Left colon (tissue), 2 donors: ENCODE data around the gene DLGAP4. TPM values are rescaled to one million over a fixed set of nuclear protein-coding genes. Genes with fewer than 3 reads are reported as not detected.
A peak's percentile ranks its signal among the peaks of the same experiment; 100 is the strongest.

Experiments
- ATAC-seq: fragments of 200-7000 bp; cut with Tn5 transposase; one replicate; pipeline ENCODE4 v1.9.1; 2020; ENCODE audit warnings: mild to moderate bottlenecking, moderate library complexity
- DNase-seq, 2 donors: peaks; one replicate each; pipeline ENCODE4 v3.0.0-alpha.2; 2020
- intact Hi-C, 2 donors: fragments of 100-400 bp; cut with DNase I in 1 of 2; cut with micrococcal nuclease in 1 of 2; formaldehyde crosslinking; loops; one replicate each; pipeline versions ENCODE4 v1.11.2 to v1.14.0; 2022; cut with DNase I, micrococcal nuclease
- total RNA-seq, 2 donors: library from RNA; stranded (reverse); fragmentation: NEBNext Ultra II Directional; extraction: Animal tissue kit (Norgen Biotek cat#: 25700); gene quantifications; one replicate each; pipeline ENCODE4 v1.2.1, GENCODE V29; 2021
- donor health status: DM: no; HTN: no; CAD: no.
- donor health status: DM: yes; HTN: yes; CAD: no.

The DLGAP4 gene
- total RNA-seq, 2 donors from 2014 or later = 39.2 to 47.4 TPM

DNA sequence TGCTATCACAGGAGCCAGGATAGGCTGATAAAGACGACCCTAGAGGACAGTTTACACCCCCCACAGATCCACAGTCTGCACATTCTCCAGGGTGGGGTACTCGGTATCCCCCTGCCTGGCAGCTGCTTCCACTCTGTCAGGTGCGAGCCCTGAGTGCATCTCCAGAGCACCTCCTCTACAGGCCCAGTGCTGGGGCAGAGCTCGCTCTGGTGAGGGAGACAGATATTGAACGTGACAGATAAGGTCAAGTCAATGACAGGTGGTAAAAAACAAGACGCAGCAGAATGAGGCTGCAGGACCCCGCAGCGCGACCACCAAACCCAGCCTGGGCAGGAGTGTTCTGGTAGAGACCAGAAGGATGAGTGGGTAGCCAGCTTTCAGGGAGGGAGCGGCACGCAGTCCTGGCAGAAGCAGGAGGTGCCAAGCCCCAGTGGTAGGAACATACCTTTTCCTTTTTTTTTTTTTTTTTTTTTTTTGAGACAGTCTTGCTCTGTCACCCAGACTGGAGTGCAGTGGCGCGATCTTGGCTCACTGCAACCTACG, 222.8 kb downstream of the DLGAP4 start:
- intact Hi-C loops = no loop called here

DNA sequence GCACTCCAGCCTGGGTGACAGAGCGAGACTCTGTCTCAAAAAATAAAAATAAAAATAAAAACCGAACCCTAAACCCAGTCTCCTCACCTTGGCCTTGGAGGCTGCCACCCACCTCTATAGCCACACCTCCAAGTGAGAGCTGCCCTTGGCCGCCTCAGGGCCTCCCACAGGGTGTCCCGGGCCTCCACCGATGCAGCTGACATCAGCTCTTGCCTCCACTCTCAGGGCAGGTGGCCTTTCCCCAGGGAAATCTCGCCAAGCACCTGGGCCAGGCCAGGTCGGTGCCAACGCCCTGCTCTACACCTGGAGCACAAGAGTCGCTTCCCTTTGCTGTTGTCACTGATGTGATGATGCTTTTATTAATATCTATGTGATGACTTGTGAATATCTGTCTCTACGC, 226.2 kb downstream of the DLGAP4 start:
- intact Hi-C loops = no loop called here
- DNase-seq (no peak), ATAC-seq (peak; percentile 18)

More for the DNA sequence above, 222.8 kb downstream of the DLGAP4 start:
- ATAC-seq (peak; percentile 26), DNase-seq (no peak)

DNA sequence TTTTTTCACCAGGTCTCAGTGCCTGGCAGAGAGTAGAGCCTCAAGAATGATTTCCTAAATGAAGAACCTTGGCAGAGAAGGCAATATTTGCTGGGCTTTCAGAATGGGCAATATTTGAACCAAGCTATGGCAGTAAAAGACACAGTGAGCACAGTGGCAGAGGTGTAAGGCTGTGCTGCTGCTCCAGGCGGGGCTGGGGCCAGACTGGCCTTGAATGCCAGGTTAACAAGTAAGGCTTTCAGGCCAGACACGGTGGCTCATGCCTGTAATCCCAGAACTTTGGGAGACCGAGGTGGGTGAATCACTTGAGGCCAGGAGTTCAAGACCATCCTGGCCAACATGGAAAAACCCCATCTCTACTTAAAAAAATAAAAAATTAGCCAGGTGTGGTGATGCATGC, 226.7 kb downstream of the DLGAP4 start:
- ATAC-seq (no peak), DNase-seq (no peak)
- intact Hi-C loops = no loop called here

GRCh38 chr20:36538026-36538722, 232.0 kb downstream of the DLGAP4 start:
- no peak for ATAC-seq
- intact Hi-C loops = no loop called here
- no peak for DNase-seq

DNA sequence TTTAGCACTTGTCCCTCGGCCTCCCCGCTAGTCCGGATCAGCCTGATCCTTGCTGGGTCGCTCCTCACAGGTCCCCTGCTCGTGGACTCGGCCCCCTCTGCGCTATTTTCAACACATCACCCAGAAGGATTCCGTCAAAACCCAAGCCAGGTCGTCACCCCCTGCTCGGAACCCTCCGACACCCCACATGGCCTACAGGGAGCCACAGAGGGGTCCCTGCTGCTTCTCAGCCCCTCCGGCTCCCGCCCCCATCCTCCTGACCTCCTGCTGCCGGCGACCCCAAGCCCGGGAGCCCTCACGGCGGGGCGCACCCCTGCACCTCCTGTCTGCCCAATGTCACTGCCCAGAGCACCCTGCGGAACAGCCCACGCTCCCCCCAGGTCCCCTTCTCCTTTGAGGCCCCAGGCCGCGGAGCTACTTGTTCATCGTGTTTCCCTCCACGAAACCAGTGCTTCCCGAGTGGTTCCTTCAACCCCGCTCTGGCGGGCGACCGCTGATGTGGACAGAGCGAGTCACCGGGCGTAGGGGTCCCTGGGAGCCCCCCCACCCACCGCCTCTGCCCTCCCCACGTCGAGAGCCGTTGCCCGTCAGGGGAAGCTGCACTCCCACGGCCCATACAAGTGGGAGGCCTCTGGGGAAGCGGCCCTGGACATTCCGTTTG, 234.5 kb downstream of the DLGAP4 start:
- ATAC-seq (no peak), DNase-seq (no peak)
- intact Hi-C loops = no loop called here

DNA sequence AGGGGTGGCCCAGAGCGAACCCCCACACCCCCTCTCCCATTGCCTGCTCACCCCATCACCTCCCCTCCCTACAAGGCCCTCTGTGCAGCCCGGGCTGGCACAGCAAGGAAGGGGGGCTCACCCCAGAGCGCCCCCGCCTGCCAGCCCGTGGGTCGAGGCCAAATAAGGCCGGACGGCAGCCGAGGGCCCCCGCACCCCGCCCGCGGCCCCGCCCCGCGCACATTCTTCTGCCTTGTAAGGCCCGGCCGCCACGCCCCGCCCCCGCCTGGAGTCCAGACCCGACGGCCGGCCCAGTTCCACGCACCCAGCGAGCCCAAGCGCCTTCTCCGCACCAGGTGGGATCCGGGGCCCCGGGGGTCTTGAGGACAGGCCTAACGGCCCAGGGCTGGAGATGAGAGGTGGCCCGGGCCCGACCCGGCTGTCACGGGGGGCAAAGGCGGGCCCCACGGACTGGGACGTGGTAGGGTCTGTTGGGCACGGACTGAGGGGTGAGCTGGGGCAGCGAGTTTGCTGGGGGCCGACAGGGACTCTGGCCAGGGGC, 235.2 kb downstream of the DLGAP4 start, which contains the start of gene MYL9:
Gene MYL9, plus strand, starts transcription at position 293 of the 541 bp plus-strand sequence. CDS start 3,366 bp downstream, outside the sequence.
- intact Hi-C loops = no loop called here
- DNase-seq (peak; percentile 84 to 89), ATAC-seq (peak; percentile 78)

- no peak for DNase-seq
- intact Hi-C loops = no loop called here
- peak; percentile 26 for ATAC-seq
Observed at GRCh38 chr20:36541768-36542488, 235.8 kb downstream of the DLGAP4 start.

- no peak for DNase-seq
- ATAC-seq = no peak
- intact Hi-C loops = no loop called here
Observed at GRCh38 chr20:36542516-36543183, 236.5 kb downstream of the DLGAP4 start.

DNA sequence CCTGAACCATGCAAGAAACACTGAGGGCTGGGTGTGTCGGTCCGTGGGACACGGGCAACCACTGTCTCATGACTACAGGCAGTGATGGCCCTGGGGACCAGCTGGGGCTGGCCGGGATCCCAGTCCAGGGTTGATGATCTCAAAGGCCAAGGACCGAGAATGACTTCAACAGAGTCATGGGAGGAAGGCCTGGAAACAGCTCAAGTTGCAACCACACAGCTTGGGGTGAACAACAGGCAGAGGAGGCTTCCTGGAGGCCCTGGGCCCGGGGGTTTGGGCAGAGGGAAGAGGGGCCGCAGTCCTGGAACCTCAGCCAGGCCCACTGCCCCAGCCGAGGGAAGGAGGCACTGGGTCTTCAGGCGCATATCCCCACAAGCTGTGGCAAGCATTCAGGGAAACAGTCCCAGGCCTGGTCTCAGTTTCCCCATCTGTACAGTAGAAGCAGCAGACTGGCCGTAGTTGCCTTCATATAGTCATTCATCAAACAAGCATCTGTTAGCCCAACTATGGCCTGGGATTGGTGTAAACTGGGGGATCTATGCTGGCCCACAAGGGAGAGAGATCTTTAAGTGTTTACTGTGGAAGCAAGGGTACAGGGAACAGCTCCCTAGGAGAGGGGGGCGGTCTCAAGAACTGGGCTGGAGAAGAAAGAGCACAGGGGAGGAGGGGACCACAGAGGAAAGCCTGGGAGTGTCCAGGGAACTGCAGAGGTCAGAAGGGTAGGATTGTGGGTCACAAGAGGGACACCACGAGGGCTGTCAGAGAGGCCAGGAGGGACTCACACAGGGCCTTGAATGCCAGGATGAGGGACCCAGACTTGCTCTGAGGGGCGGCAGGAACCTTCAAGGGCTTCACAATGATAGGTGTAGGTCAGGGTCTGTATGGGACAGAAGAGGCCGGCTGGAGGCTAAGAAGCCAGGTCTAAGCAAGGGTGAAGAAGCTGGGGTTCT, 237.3 kb downstream of the DLGAP4 start:
- ATAC-seq = peak; percentile 62
- intact Hi-C loops = no loop called here

GRCh38 chr20:36544134-36545018, 238.2 kb downstream of the DLGAP4 start:
- intact Hi-C loops = no loop called here
- DNase-seq = no peak
- ATAC-seq = no peak

More for the DNA sequence above, 237.3 kb downstream of the DLGAP4 start:
- peak in 1 of 2 donors; percentile 51 for DNase-seq

DNA sequence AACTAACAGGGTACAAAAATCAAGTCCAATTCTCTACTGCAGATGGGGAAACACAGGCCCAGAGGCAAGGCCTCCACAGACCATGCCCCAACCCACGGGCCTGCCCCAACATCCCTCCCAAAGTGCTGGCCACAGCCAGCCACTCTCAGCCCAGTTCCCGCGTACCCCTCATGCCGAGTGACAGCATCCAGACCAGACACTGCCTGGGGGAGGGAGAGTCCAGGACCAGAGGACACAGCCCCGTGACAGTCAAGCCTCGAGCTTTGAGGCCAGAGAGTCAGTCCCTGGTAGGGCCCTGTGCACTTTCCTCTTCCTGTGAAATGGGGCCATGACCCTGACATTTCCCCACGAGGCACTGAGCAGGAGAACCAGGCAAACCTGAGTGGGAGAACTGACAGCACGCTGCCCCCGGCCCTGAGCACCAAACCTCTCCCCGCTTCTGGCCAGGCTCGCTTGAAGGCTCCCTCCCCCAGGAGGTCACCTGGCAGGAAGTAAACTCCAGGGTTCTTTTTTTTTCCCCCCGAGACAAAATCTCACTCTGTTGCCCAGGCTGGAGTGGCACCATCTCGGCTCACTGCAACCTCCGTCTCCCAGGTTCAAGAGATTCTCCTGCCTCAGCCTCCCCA, 240.1 kb downstream of the DLGAP4 start:
- intact Hi-C loops = no loop called here
- ATAC-seq (no peak), DNase-seq (no peak)

DNA sequence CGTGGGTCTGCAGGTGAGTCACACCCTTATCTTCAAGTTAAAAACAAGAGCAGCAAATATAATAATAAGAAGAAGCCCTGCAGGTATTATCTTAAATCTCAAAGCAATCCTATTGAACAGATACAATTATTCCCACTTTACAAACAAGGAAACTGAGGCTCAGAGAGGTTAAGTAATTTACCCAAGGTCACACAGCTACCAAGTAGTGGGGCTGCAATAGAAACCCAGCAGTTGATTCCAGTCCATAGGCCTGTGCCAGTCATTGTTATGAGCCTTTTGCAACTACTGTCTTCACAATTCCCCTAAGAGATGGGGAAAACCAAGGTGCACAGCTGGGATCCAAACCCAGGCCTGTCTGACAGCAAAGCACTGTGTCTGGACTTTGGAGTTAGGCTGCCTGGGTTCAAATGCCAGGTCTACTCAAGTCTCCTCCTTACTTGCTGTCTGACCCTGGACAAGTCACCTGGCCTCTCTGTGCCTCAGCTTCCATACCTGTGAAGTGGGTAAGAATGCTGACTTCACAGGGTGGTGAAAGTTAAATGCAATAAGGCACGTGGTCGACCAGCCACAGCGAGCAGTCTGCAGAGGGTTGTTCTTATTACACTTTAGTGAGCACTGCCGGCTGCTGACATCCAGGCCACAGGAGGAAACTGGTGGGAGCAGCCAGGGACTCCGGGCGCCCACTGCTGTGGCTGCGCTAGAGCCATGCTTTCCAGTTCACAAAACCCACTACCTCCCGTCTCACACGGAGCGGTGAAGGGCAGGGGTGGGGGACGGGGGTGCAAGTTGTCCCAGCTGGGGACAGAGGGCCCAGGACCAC, 241.3 kb downstream of the DLGAP4 start:
- intact Hi-C loops = no loop called here
- DNase-seq (no peak), ATAC-seq (no peak)

GRCh38 chr20:36548006-36548315, 241.8 kb downstream of the DLGAP4 start:
- ATAC-seq = no peak
- no peak for DNase-seq
- intact Hi-C loops = no loop called here

- no peak for ATAC-seq
- no peak for DNase-seq
- intact Hi-C loops = no loop called here
Observed at GRCh38 chr20:36548704-36549627, 242.8 kb downstream of the DLGAP4 start.

DNA sequence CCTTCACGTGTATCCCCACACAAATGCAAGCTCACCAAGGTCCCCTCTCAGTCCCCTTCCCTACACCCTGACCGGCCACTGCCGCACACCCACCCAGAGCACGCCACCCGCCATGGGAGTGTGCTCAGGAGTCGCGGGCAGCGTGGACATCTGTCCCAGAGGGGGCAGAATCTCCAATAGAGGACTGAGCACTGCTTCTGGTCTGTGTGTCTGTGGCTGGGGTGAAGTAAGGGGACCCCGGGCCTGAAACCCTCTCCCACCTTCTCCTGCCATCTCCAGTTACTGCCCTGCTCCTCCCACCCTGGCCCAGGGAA, 243.4 kb downstream of the DLGAP4 start:
- ATAC-seq (no peak), DNase-seq (no peak)
- intact Hi-C loops = no loop called here
